H9 (cell line): Measurements from ENCODE around the gene PSAPL1. TPM values are rescaled to one million over a fixed set of nuclear protein-coding genes. Genes with fewer than 3 reads are reported as not detected.

Source experiments
- DNase-seq: peaks from one replicate; pipeline ENCODE4 v3.0.0-alpha.2; 2017
- H2AFZ ChIP-seq: one replicate; pipeline ENCODE4 v1.6.1; 2013; ENCODE audit warnings: mild to moderate bottlenecking, low read length, control low read depth, moderate library complexity
- H2AK5ac ChIP-seq: 2 replicates; pipeline ENCODE4 v1.6.1; 2013; ENCODE audit warnings: low read length, control low read depth, mixed read lengths; ENCODE audit not compliant: insufficient read length
- H2BK120ac ChIP-seq: one replicate; pipeline ENCODE4 v1.6.1; 2013; ENCODE audit warnings: low read depth, mild to moderate bottlenecking, low read length, control low read depth, inconsistent platforms; ENCODE audit not compliant: poor library complexity, severe bottlenecking
- H2BK12ac ChIP-seq: 2 replicates; pipeline ENCODE4 v1.6.1; 2013; ENCODE audit warnings: low read length, control low read depth, mixed read lengths, low read depth; ENCODE audit not compliant: insufficient read length
- H2BK15ac ChIP-seq: 2 replicates; pipeline ENCODE4 v1.6.1; 2013; ENCODE audit warnings: low read depth, low read length, control low read depth
- H2BK20ac ChIP-seq: one replicate; pipeline ENCODE4 v1.6.1; 2013; ENCODE audit warnings: low read depth, mild to moderate bottlenecking, low read length, control low read depth, inconsistent platforms; ENCODE audit not compliant: poor library complexity, severe bottlenecking
- H2BK5ac ChIP-seq: 2 replicates; pipeline ENCODE4 v1.6.1; 2013; ENCODE audit warnings: low read length, control low read depth, mixed read lengths; ENCODE audit not compliant: insufficient read length
- H3K14ac ChIP-seq: 2 replicates; pipeline ENCODE4 v1.6.1; 2013; ENCODE audit warnings: low read length, control low read depth; ENCODE audit not compliant: insufficient read depth
- H3K18ac ChIP-seq: 2 replicates; pipeline ENCODE4 v1.6.1; 2013; ENCODE audit warnings: low read depth, mild to moderate bottlenecking, mixed read lengths, low read length, control low read depth; ENCODE audit not compliant: insufficient read length
- H3K23ac ChIP-seq: 2 replicates; pipeline ENCODE4 v1.6.1; 2013; ENCODE audit warnings: low read length, control low read depth, mixed read lengths, low read depth; ENCODE audit not compliant: insufficient read length
- H3K23me2 ChIP-seq: 2 replicates; pipeline ENCODE4 v1.6.1; 2013; ENCODE audit warnings: low read depth, mild to moderate bottlenecking, mixed read lengths, low read length, control low read depth; ENCODE audit not compliant: insufficient read length, poor library complexity, severe bottlenecking
- H3K27ac ChIP-seq: 2 replicates; pipeline ENCODE4 v1.5.1; 2013; ENCODE audit warnings: low read length, control low read depth, mixed read lengths, low read depth; ENCODE audit not compliant: insufficient read length
- H3K27me3 ChIP-seq: 2 replicates; pipeline ENCODE4 v1.6.1; 2013; ENCODE audit warnings: low read length, control low read depth, inconsistent platforms; ENCODE audit not compliant: insufficient read depth
- H3K4ac ChIP-seq: 2 replicates; pipeline ENCODE4 v1.6.1; 2013; ENCODE audit warnings: low read depth, mild to moderate bottlenecking, control low read depth, inconsistent platforms, low read length, moderate library complexity
- H3K4me1 ChIP-seq: 2 replicates; pipeline ENCODE4 v1.6.1; 2013; ENCODE audit warnings: low read length, control low read depth, inconsistent platforms; ENCODE audit not compliant: insufficient read depth
- H3K4me2 ChIP-seq: 2 replicates; pipeline ENCODE4 v1.6.1; 2013; ENCODE audit warnings: low read length, control low read depth, mixed read lengths; ENCODE audit not compliant: insufficient read length, insufficient read depth
- H3K56ac ChIP-seq: 2 replicates; pipeline ENCODE4 v1.6.1; 2013; ENCODE audit warnings: low read depth, mild to moderate bottlenecking, mixed read lengths, low read length, control low read depth; ENCODE audit not compliant: insufficient read length
- H3K79me1 ChIP-seq: 2 replicates; pipeline ENCODE4 v1.6.1; 2013; ENCODE audit warnings: low read depth, mild to moderate bottlenecking, moderate library complexity, low read length, control low read depth, inconsistent platforms; ENCODE audit not compliant: insufficient read depth, poor library complexity, severe bottlenecking
- H3K79me2 ChIP-seq: 2 replicates; pipeline ENCODE4 v1.6.1; 2013; ENCODE audit warnings: low read length, control low read depth, inconsistent platforms; ENCODE audit not compliant: insufficient read depth
- H3K9ac ChIP-seq: 2 replicates; pipeline ENCODE4 v1.6.1; 2013; ENCODE audit warnings: low read length, control low read depth, mixed read lengths; ENCODE audit not compliant: insufficient read length; ENCODE audit errors: extremely low read depth
- H3K9me3 ChIP-seq: one replicate; pipeline ENCODE4 v1.6.1; 2013; ENCODE audit warnings: low read depth, low read length, inconsistent platforms; ENCODE audit not compliant: control insufficient read depth
- H3T11ph ChIP-seq: one replicate; pipeline ENCODE4 v1.6.1; 2013; ENCODE audit warnings: mild to moderate bottlenecking, low read length, control low read depth, inconsistent platforms
- H4K20me1 ChIP-seq: one replicate; pipeline ENCODE4 v1.6.1; 2013; ENCODE audit not compliant: control insufficient read depth, insufficient read length, insufficient read depth
- H4K5ac ChIP-seq: 2 replicates; pipeline ENCODE4 v1.6.1; 2013; ENCODE audit warnings: low read depth, mild to moderate bottlenecking, mixed read lengths, low read length, control low read depth; ENCODE audit not compliant: insufficient read length
- H4K8ac ChIP-seq: replicated peaks from 2 replicates; pipeline ENCODE4 v1.6.1; 2013; ENCODE audit warnings: low read length, control low read depth, mixed read lengths, low read depth; ENCODE audit not compliant: insufficient read length
- H4K91ac ChIP-seq: 2 replicates; pipeline ENCODE4 v1.6.1; 2013; ENCODE audit warnings: low read depth, mild to moderate bottlenecking, moderate library complexity, mixed read lengths, low read length, control low read depth; ENCODE audit not compliant: insufficient read length
- H3K27ac Mint-ChIP-seq, 3 experiments: 2 replicates in 2 of 3; 3 replicates in 1 of 3; pipeline ENCODE4 v1.8.0; 2020 to 2021; ENCODE audit warnings: mixed read lengths in 3 of 3, mild to moderate bottlenecking in 1 of 3, moderate library complexity in 1 of 3
- H3K27me3 Mint-ChIP-seq: 2 replicates; pipeline ENCODE4 v1.8.0; 2021; ENCODE audit warnings: low read depth, mild to moderate bottlenecking, moderate library complexity, mixed read lengths
- H3K36me3 Mint-ChIP-seq, 3 experiments: 2 replicates in 2 of 3; 3 replicates in 1 of 3; pipeline ENCODE4 v1.8.0; 2020 to 2021; ENCODE audit warnings: low read depth in 3 of 3, mixed read lengths in 3 of 3; ENCODE audit not compliant: insufficient read depth in 1 of 3
- H3K4me1 Mint-ChIP-seq, 2 experiments: 2 replicates each; pipeline ENCODE4 v1.8.0; 2020; ENCODE audit warnings: mixed read lengths in 2 of 2
- H3K4me3 Mint-ChIP-seq, 2 experiments: 2 replicates in 1 of 2; 3 replicates in 1 of 2; pipeline ENCODE4 v1.8.0; 2020 to 2021; ENCODE audit warnings: mild to moderate bottlenecking in 2 of 2, mixed read lengths in 2 of 2, moderate library complexity in 1 of 2
- H3K9me3 Mint-ChIP-seq, 2 experiments: 2 replicates in 1 of 2; 3 replicates in 1 of 2; pipeline ENCODE4 v1.8.0; 2020; ENCODE audit warnings: mild to moderate bottlenecking in 2 of 2, mixed read lengths in 2 of 2, moderate library complexity in 1 of 2
- WGBS: extraction: QIAGEN DNeasy Blood & Tissue Kit; methylation state at CpG from one replicate; pipeline ENCODE4 v1.1.7; 2013; ENCODE audit warnings: missing lambda C conversion rate, low lambda C conversion rate, mixed read lengths; ENCODE audit not compliant: insufficient read length; ENCODE audit errors: extremely low coverage; 5-methylcytosine and 5-hydroxymethylcytosine counted together
- total RNA-seq: library from RNA; stranded (reverse); gene quantifications from 2 replicates; pipeline ENCODE4 v1.2.1, GENCODE V29; 2021
- TF ChIP-seq, protein P1 (sequence below): fragments of 200-600 bp; sonication (generic); conservative IDR thresholded peaks from 3 replicates; pipeline ENCODE4 v1.8.0; 2021; ENCODE audit warnings: antibody characterized with exemption, mild to moderate bottlenecking

Gene PSAPL1
- total RNA-seq, 1 experiment from 2014 or later = 0.04 TPM

DNA sequence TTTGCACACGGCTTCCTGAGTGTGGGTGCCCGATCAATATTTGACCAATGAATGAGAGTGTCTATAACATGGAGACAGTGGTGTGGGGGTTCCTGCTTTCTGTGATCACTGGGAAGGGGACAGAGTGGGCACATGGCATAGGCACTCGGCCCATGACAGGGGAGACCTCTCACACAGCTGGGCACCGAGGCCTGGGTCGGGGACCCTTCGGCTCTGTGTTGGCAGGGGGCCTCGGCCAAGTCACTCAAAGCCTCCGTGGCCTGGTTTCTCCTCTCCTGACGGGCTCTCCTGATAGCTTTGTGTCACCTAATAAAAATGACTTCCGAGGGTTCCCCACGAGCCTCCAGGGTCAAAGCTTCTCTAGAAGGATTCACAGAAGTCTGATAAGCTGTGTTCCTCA, 43.9 kb upstream of the PSAPL1 start:
- TF ChIP-seq, protein P1, sequence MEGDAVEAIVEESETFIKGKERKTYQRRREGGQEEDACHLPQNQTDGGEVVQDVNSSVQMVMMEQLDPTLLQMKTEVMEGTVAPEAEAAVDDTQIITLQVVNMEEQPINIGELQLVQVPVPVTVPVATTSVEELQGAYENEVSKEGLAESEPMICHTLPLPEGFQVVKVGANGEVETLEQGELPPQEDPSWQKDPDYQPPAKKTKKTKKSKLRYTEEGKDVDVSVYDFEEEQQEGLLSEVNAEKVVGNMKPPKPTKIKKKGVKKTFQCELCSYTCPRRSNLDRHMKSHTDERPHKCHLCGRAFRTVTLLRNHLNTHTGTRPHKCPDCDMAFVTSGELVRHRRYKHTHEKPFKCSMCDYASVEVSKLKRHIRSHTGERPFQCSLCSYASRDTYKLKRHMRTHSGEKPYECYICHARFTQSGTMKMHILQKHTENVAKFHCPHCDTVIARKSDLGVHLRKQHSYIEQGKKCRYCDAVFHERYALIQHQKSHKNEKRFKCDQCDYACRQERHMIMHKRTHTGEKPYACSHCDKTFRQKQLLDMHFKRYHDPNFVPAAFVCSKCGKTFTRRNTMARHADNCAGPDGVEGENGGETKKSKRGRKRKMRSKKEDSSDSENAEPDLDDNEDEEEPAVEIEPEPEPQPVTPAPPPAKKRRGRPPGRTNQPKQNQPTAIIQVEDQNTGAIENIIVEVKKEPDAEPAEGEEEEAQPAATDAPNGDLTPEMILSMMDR = no peak
- Histone ChIP-seq H3K18ac (no peak overlapping the region), H3K4ac (no peak overlapping the region), H3K27ac (no peak overlapping the region), H3K23ac (no peak overlapping the region), H2BK20ac (no peak overlapping the region), H4K91ac (no peak overlapping the region), H3K27me3 (no peaks in the 10 kb centered on the region), H3T11ph (no peak overlapping the region), H4K20me1 (no peaks in the 10 kb centered on the region), H3K23me2 (no peaks in the 10 kb centered on the region), H3K4me1 (no peaks in the 10 kb centered on the region), H2AK5ac (no peak overlapping the region), H2AFZ (no peak overlapping the region), H3K4me2 (no peak overlapping the region), H2BK120ac (no peak overlapping the region), H3K9me3 (no peaks in the 10 kb centered on the region), H2BK12ac (no peak overlapping the region), H3K56ac (no peak overlapping the region), H3K79me2 (no peaks in the 10 kb centered on the region), H3K79me1 (no peaks in the 10 kb centered on the region), H3K14ac (no peak overlapping the region; the same call in 1 of the 2 replicates), H2BK5ac (no peak overlapping the region), H4K5ac (no peak overlapping the region), H4K8ac (no peak overlapping the region), H2BK15ac (no peak overlapping the region), H3K9ac (no peak overlapping the region)
- H3K36me3 Mint-ChIP-seq = no peaks in the 10 kb centered on the region
- no peaks in the 10 kb centered on the region; a peak in 1 of 4 replicates for H3K4me1 Mint-ChIP-seq
- H3K27ac Mint-ChIP-seq = no peak overlapping the region; a peak in 1 of 7 replicates
- H3K4me3 Mint-ChIP-seq = no peak overlapping the region
- WGBS = no CpG with 5 or more reads among the region's 11 CpGs
- no peak for DNase-seq
- H3K9me3 Mint-ChIP-seq = no peaks in the 10 kb centered on the region; a peak in 1 of 5 replicates
- peaks cover 3% of the 10 kb centered on the region; the same call in 1 of the 2 replicates for H3K27me3 Mint-ChIP-seq
